GM18951 (cell line): ENCODE measurements around the gene CDS2.

Source experiments
- POLR2A ChIP-seq: IDR thresholded peaks from 4 replicates; pipeline ENCODE4 v1.6.1; 2011; ENCODE audit warnings: mild to moderate bottlenecking; ENCODE audit not compliant: insufficient read length, insufficient read depth; ENCODE audit errors: extremely low read depth
- in situ Hi-C: fragments of 300-500 bp; cut with MboI; formaldehyde crosslinking; loops from one replicate; pipeline ENCODE4 v1.12.0; 2022; ENCODE audit warnings: low sequenced_read_pairs, mixed read lengths, inconsistent platforms; ENCODE audit not compliant: unreplicated experiment

CDS2 gene

GRCh38 chr20:5171790-5172164 lies 45.0 kb downstream of the CDS2 start:
- in situ Hi-C loops = no loop called here
- TF ChIP-seq POLR2A = no peak

GRCh38 chr20:5172167-5172601 lies 45.4 kb downstream of the CDS2 start:
- no peak for TF ChIP-seq POLR2A
- in situ Hi-C loops = no loop called here

GRCh38 chr20:5172903-5173463 lies 46.2 kb downstream of the CDS2 start:
- TF ChIP-seq POLR2A = no peak
- in situ Hi-C loops = no loop called here

GRCh38 chr20:5173751-5174150 lies 46.9 kb downstream of the CDS2 start:
- in situ Hi-C loops = no loop called here
- TF ChIP-seq POLR2A = no peak

GRCh38 chr20:5177071-5177470 lies 50.3 kb downstream of the CDS2 start:
- in situ Hi-C loops = no loop called here
- TF ChIP-seq POLR2A = no peak

GRCh38 chr20:5178046-5178445 lies 51.2 kb downstream of the CDS2 start:
- in situ Hi-C loops = no loop called here
- TF ChIP-seq POLR2A = no peak

GRCh38 chr20:5180421-5180820 lies 53.6 kb downstream of the CDS2 start:
- in situ Hi-C loops = loop anchor here (10.0 kb wide), 1 partner anchor 56 kb away; the partner anchor contains the start of gene CDS2

GRCh38 chr20:5180933-5181332 lies 54.1 kb downstream of the CDS2 start:
- in situ Hi-C loops = loop anchor here (10.0 kb wide), 1 partner anchor 56 kb away; the partner anchor contains the start of gene CDS2
- no peak for TF ChIP-seq POLR2A

More at GRCh38 chr20:5180421-5180820, 53.6 kb downstream of the CDS2 start:
- TF ChIP-seq POLR2A = no peak

- no peak for TF ChIP-seq POLR2A
- in situ Hi-C loops = loop anchor here (10.0 kb wide), 1 partner anchor 57 kb away; the partner anchor contains the start of gene CDS2
Measured at GRCh38 chr20:5181492-5181891, 54.7 kb downstream of the CDS2 start.

- TF ChIP-seq POLR2A = no peak
- in situ Hi-C loops = loop anchor here (10.0 kb wide), 1 partner anchor 57 kb away; the partner anchor contains the start of gene CDS2
Measured at GRCh38 chr20:5181958-5182357, 55.1 kb downstream of the CDS2 start.

- in situ Hi-C loops = loop anchor here (10.0 kb wide), 1 partner anchor 58 kb away; the partner anchor contains the start of gene CDS2
- no peak for TF ChIP-seq POLR2A
Measured at GRCh38 chr20:5182615-5183254, 55.9 kb downstream of the CDS2 start.

- in situ Hi-C loops = loop anchor here (10.0 kb wide), 1 partner anchor 59 kb away; the partner anchor contains the start of gene CDS2
- no peak for TF ChIP-seq POLR2A
Measured at GRCh38 chr20:5183731-5184474, 57.1 kb downstream of the CDS2 start.

- in situ Hi-C loops = loop anchor here (10.0 kb wide), 1 partner anchor 60 kb away; the partner anchor contains the start of gene CDS2
- no peak for TF ChIP-seq POLR2A
Measured at GRCh38 chr20:5184684-5185083, 57.9 kb downstream of the CDS2 start.
